ENCODE results near the gene SKAP1.

The SKAP1 gene

GRCh38 chr17:48313096-48313755 lies 116.8 kb downstream of the SKAP1 start:
- TF ChIP-seq GABPA (IDR thresholded peaks at IDR 0.05; ENCODE audit: low read depth) (no peak), SPI1 (IDR thresholded peaks at IDR 0.05; ENCODE audit: borderline replicate concordance, low read depth) (no peak), POLR2AphosphoS5 (IDR thresholded peaks at IDR 0.05; ENCODE audit: low read depth) (no peak), CTCF (IDR thresholded peaks at IDR 0.05; ENCODE audit: insufficient read depth, low read length) (no peak), REST (IDR thresholded peaks at IDR 0.05; ENCODE audit: insufficient replicate concordance, low read depth) (no peak)
- no peak overlapping the region for H3K27ac ChIP-seq (replicated peaks)
- peaks cover 30% of the 10 kb centered on the region for H3K27me3 ChIP-seq (ENCODE audit: insufficient read depth, poor library complexity, severe bottlenecking)
- no peak overlapping the region for H3K4me3 ChIP-seq (replicated peaks; ENCODE audit: insufficient read depth, low read length)
- no peak for DNase-seq (ENCODE audit: low read depth in 1 of 2, low spot score in 1 of 2)

GRCh38 chr17:48311324-48311723 lies 118.7 kb downstream of the SKAP1 start:
- Histone ChIP-seq H3K27me3 (ENCODE audit: insufficient read depth, poor library complexity, severe bottlenecking) (peaks cover 39% of the 10 kb centered on the region), H3K27ac (replicated peaks) (no peak overlapping the region), H3K4me3 (replicated peaks; ENCODE audit: insufficient read depth, low read length) (no peak overlapping the region)
- TF ChIP-seq CTCF (IDR thresholded peaks at IDR 0.05; ENCODE audit: insufficient read depth, low read length) (no peak), POLR2AphosphoS5 (IDR thresholded peaks at IDR 0.05; ENCODE audit: low read depth) (no peak), GABPA (IDR thresholded peaks at IDR 0.05; ENCODE audit: low read depth) (no peak), REST (IDR thresholded peaks at IDR 0.05; ENCODE audit: insufficient replicate concordance, low read depth) (no peak), SPI1 (IDR thresholded peaks at IDR 0.05; ENCODE audit: borderline replicate concordance, low read depth) (no peak)
- DNase-seq (ENCODE audit: low read depth in 1 of 2, low spot score in 1 of 2): no peak

- DNase-seq (ENCODE audit: low read depth in 1 of 2, low spot score in 1 of 2): no peak
- Histone ChIP-seq H3K27me3 (ENCODE audit: insufficient read depth, poor library complexity, severe bottlenecking) (peaks cover 39% of the 10 kb centered on the region), H3K27ac (replicated peaks) (no peak overlapping the region), H3K4me3 (replicated peaks; ENCODE audit: insufficient read depth, low read length) (no peak overlapping the region)
- TF ChIP-seq REST (IDR thresholded peaks at IDR 0.05; ENCODE audit: insufficient replicate concordance, low read depth) (no peak), SPI1 (IDR thresholded peaks at IDR 0.05; ENCODE audit: borderline replicate concordance, low read depth) (no peak), CTCF (IDR thresholded peaks at IDR 0.05; ENCODE audit: insufficient read depth, low read length) (no peak), GABPA (IDR thresholded peaks at IDR 0.05; ENCODE audit: low read depth) (no peak), POLR2AphosphoS5 (IDR thresholded peaks at IDR 0.05; ENCODE audit: low read depth) (no peak)
These were observed 119.2 kb downstream of the SKAP1 start for GRCh38 chr17:48310748-48311213.

Measured in HL-60 (cell line).